GM23338 (cell line): ENCODE data around the gene GBE1. TPM values are rescaled to one million over a fixed set of nuclear protein-coding genes. Genes with fewer than 3 reads are reported as not detected.
A peak's percentile ranks its signal among the peaks of the same experiment; 100 is the strongest.

Experiments
- ATAC-seq: fragments of 200-7000 bp; cut with Tn5 transposase; 3 replicates; pipeline ENCODE4 v1.9.1; 2020
- DNase-seq: peaks from one replicate; pipeline ENCODE4 v3.0.0-alpha.2; 2015; ENCODE audit warnings: low spot score
- H2AFZ ChIP-seq: fragments of 200-600 bp; sonication (generic); 2 replicates; pipeline ENCODE4 v1.8.0; 2016; ENCODE audit warnings: antibody characterized with exemption, mild to moderate bottlenecking, moderate library complexity
- H3F3A ChIP-seq: fragments of 200-600 bp; sonication (generic); replicated peaks from 2 replicates; pipeline ENCODE4 v1.8.0; 2017; ENCODE audit warnings: antibody characterized with exemption, mixed run types, low read depth
- H3K27ac ChIP-seq: fragments of 200-600 bp; sonication (generic); 2 replicates; pipeline ENCODE4 v1.6.1; 2016; ENCODE audit warnings: low read depth
- H3K27me3 ChIP-seq: fragments of 200-600 bp; sonication (generic); 2 replicates; pipeline ENCODE4 v1.8.0; 2016; ENCODE audit warnings: mild to moderate bottlenecking, mixed run types, moderate library complexity; ENCODE audit not compliant: insufficient read depth
- H3K36me3 ChIP-seq: fragments of 200-600 bp; sonication (generic); 2 replicates; pipeline ENCODE4 v1.8.0; 2016; ENCODE audit warnings: mild to moderate bottlenecking; ENCODE audit not compliant: insufficient read depth
- H3K4me1 ChIP-seq: fragments of 200-600 bp; sonication (generic); 2 replicates; pipeline ENCODE4 v1.8.0; 2016; ENCODE audit warnings: mild to moderate bottlenecking, moderate library complexity; ENCODE audit not compliant: insufficient read depth
- H3K4me2 ChIP-seq: fragments of 200-600 bp; sonication (generic); 2 replicates; pipeline ENCODE4 v1.7.1; 2017; ENCODE audit warnings: mixed run types
- H3K4me3 ChIP-seq: fragments of 200-600 bp; sonication (generic); 2 replicates; pipeline ENCODE4 v1.6.1; 2016; ENCODE audit warnings: mixed run types
- H3K79me2 ChIP-seq: fragments of 200-600 bp; sonication (generic); replicated peaks from 2 replicates; pipeline ENCODE4 v1.8.0; 2017; ENCODE audit warnings: mild to moderate bottlenecking; ENCODE audit not compliant: insufficient read depth
- H3K9me2 ChIP-seq: fragments of 200-600 bp; sonication (generic); 2 replicates; pipeline ENCODE4 v1.8.0; 2017; ENCODE audit not compliant: insufficient read depth
- H4K20me1 ChIP-seq: fragments of 200-600 bp; sonication (generic); replicated peaks from 2 replicates; pipeline ENCODE4 v1.8.0; 2017; ENCODE audit warnings: mild to moderate bottlenecking; ENCODE audit not compliant: insufficient read depth
- H3K27ac Mint-ChIP-seq: 2 replicates; pipeline ENCODE4 v1.8.0; 2020; ENCODE audit warnings: inconsistent platforms, mild to moderate bottlenecking, moderate library complexity, mixed read lengths
- H3K27me3 Mint-ChIP-seq: 3 replicates; pipeline ENCODE4 v1.8.0; 2022; ENCODE audit warnings: low read depth, mild to moderate bottlenecking, moderate library complexity, mixed read lengths, inconsistent platforms; ENCODE audit not compliant: insufficient read depth, poor library complexity
- H3K36me3 Mint-ChIP-seq: 3 replicates; pipeline ENCODE4 v1.8.0; 2021; ENCODE audit warnings: low read depth, mild to moderate bottlenecking, inconsistent platforms, moderate library complexity, mixed read lengths
- H3K4me1 Mint-ChIP-seq: 3 replicates; pipeline ENCODE4 v1.8.0; 2020; ENCODE audit warnings: mild to moderate bottlenecking, inconsistent platforms, mixed read lengths
- H3K4me3 Mint-ChIP-seq: 3 replicates; pipeline ENCODE4 v1.8.0; 2021; ENCODE audit warnings: moderate library complexity, mild to moderate bottlenecking, inconsistent platforms, mixed read lengths
- H3K9me3 Mint-ChIP-seq: 3 replicates; pipeline ENCODE4 v1.8.0; 2020; ENCODE audit warnings: moderate library complexity, mild to moderate bottlenecking, inconsistent platforms, mixed read lengths
- CREB1 ChIP-seq: fragments of 250-450 bp; sonication (Bioruptor Pico); IDR thresholded peaks from 2 replicates; pipeline ENCODE4 v1.5.0; 2020; ENCODE audit warnings: low read depth, mild to moderate bottlenecking, moderate library complexity
- CTCF ChIP-seq, 2 experiments: fragments of 200-600 bp in 1 of 2; sonication (generic) in 1 of 2; conservative IDR thresholded peaks; 2 replicates each; pipeline versions ENCODE4 v1.5.1 to v1.6.1; 2016 to 2017; ENCODE audit warnings: antibody characterized with exemption in 2 of 2, low read depth in 2 of 2, mild to moderate bottlenecking in 2 of 2, moderate library complexity in 1 of 2
- ETS1 ChIP-seq: IDR thresholded peaks from 2 replicates; pipeline ENCODE4 v1.6.1; 2016; ENCODE audit warnings: antibody characterized with exemption
- EZH2 ChIP-seq: fragments of 200-600 bp; sonication (generic); IDR thresholded peaks from one replicate; pipeline ENCODE4 v1.8.0; 2017; ENCODE audit warnings: antibody characterized with exemption, mild to moderate bottlenecking, low read depth; ENCODE audit not compliant: unreplicated experiment
- EZH2phosphoT487 ChIP-seq: fragments of 200-600 bp; sonication (generic); IDR thresholded peaks from one replicate; pipeline ENCODE4 v1.8.1; 2018; ENCODE audit warnings: antibody characterized with exemption; ENCODE audit not compliant: unreplicated experiment
- JUNB ChIP-seq: IDR thresholded peaks from one replicate; pipeline ENCODE4 v1.6.1; 2016; ENCODE audit warnings: antibody characterized with exemption; ENCODE audit not compliant: unreplicated experiment
- NANOG ChIP-seq: IDR thresholded peaks from 2 replicates; pipeline ENCODE4 v1.6.1; 2016; ENCODE audit warnings: antibody characterized with exemption, borderline replicate concordance
- POLR2AphosphoS5 ChIP-seq: IDR thresholded peaks from 2 replicates; pipeline ENCODE4 v1.6.1; 2016; ENCODE audit warnings: antibody characterized with exemption, low read depth
- STAT1 ChIP-seq: IDR thresholded peaks from one replicate; pipeline ENCODE4 v1.6.1; 2016; ENCODE audit warnings: antibody characterized with exemption; ENCODE audit not compliant: unreplicated experiment
- ZNF114 ChIP-seq: fragments of 250-450 bp; sonication (Bioruptor Pico); IDR thresholded peaks from 2 replicates; pipeline ENCODE4 v1.5.0; 2020; ENCODE audit warnings: mild to moderate bottlenecking, moderate library complexity
- ZNF331 ChIP-seq: fragments of 250-450 bp; sonication (Bioruptor Pico); IDR thresholded peaks from 2 replicates; pipeline ENCODE4 v1.5.0; 2020; ENCODE audit warnings: low read depth, mild to moderate bottlenecking, moderate library complexity
- polyA plus RNA-seq: library from polyadenylated mRNA; unstranded; fragments of >200 nt; fragmentation: Nextera tagmentation; extraction: Ambion mirVana; gene quantifications from 2 replicates; pipeline ENCODE4 v1.2.1, GENCODE V29; 2016
- total RNA-seq: library from RNA; depleted of rRNA; stranded (reverse); fragments of >200 nt; shearing (Covaris generic); gene quantifications from 2 replicates; pipeline ENCODE4 v1.2.3, GENCODE V29; 2014
- TF ChIP-seq, protein P1 (sequence below): IDR thresholded peaks from one replicate; pipeline ENCODE4 v1.6.1; 2018; ENCODE audit warnings: antibody characterized with exemption; ENCODE audit not compliant: unreplicated experiment
- TF ChIP-seq, protein P2 (sequence below): fragments of 250-450 bp; sonication (Bioruptor Pico); IDR thresholded peaks from 2 replicates; pipeline ENCODE4 v1.5.0; 2020; ENCODE audit warnings: mild to moderate bottlenecking, moderate library complexity

The GBE1 gene
- total and polyA plus RNA-seq, 2 experiments from 2014 or later, result 6.4 to 12.2 TPM

GRCh38 chr3:81760215-81760614 is 1.2 kb downstream of the GBE1 start:
- peak overlapping the region; percentile 95 for H3K4me2 ChIP-seq
- H4K20me1 ChIP-seq, result no peaks in the 10 kb centered on the region
- H3K4me1 ChIP-seq, result peaks cover 7% of the 10 kb centered on the region
- peaks cover 2% of the 10 kb centered on the region; the same call in 1 of the 2 replicates for H3F3A ChIP-seq
- no peak for ATAC-seq
- H2AFZ ChIP-seq, result peak overlapping the region; percentile 89; the same call in 1 of the 2 replicates
- peak overlapping the region; percentile 90 for H3K4me3 Mint-ChIP-seq
- H3K9me3 Mint-ChIP-seq, result no peaks in the 10 kb centered on the region
- TF ChIP-seq, protein P1, sequence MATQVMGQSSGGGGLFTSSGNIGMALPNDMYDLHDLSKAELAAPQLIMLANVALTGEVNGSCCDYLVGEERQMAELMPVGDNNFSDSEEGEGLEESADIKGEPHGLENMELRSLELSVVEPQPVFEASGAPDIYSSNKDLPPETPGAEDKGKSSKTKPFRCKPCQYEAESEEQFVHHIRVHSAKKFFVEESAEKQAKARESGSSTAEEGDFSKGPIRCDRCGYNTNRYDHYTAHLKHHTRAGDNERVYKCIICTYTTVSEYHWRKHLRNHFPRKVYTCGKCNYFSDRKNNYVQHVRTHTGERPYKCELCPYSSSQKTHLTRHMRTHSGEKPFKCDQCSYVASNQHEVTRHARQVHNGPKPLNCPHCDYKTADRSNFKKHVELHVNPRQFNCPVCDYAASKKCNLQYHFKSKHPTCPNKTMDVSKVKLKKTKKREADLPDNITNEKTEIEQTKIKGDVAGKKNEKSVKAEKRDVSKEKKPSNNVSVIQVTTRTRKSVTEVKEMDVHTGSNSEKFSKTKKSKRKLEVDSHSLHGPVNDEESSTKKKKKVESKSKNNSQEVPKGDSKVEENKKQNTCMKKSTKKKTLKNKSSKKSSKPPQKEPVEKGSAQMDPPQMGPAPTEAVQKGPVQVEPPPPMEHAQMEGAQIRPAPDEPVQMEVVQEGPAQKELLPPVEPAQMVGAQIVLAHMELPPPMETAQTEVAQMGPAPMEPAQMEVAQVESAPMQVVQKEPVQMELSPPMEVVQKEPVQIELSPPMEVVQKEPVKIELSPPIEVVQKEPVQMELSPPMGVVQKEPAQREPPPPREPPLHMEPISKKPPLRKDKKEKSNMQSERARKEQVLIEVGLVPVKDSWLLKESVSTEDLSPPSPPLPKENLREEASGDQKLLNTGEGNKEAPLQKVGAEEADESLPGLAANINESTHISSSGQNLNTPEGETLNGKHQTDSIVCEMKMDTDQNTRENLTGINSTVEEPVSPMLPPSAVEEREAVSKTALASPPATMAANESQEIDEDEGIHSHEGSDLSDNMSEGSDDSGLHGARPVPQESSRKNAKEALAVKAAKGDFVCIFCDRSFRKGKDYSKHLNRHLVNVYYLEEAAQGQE, result no peak
- TF ChIP-seq JUNB, result no peak
- TF ChIP-seq ZNF114 (CRISPR knock-in tag), result no peak
- TF ChIP-seq ETS1, result no peak
- no peak for TF ChIP-seq CREB1 (CRISPR knock-in tag)
- TF ChIP-seq EZH2, result no peak
- TF ChIP-seq ZNF331 (CRISPR knock-in tag), result no peak
- TF ChIP-seq CTCF (conservative IDR thresholded peaks at IDR 0.05; ENCODE audit: low read depth in 2 of 2), result no peak
- TF ChIP-seq, protein P2, sequence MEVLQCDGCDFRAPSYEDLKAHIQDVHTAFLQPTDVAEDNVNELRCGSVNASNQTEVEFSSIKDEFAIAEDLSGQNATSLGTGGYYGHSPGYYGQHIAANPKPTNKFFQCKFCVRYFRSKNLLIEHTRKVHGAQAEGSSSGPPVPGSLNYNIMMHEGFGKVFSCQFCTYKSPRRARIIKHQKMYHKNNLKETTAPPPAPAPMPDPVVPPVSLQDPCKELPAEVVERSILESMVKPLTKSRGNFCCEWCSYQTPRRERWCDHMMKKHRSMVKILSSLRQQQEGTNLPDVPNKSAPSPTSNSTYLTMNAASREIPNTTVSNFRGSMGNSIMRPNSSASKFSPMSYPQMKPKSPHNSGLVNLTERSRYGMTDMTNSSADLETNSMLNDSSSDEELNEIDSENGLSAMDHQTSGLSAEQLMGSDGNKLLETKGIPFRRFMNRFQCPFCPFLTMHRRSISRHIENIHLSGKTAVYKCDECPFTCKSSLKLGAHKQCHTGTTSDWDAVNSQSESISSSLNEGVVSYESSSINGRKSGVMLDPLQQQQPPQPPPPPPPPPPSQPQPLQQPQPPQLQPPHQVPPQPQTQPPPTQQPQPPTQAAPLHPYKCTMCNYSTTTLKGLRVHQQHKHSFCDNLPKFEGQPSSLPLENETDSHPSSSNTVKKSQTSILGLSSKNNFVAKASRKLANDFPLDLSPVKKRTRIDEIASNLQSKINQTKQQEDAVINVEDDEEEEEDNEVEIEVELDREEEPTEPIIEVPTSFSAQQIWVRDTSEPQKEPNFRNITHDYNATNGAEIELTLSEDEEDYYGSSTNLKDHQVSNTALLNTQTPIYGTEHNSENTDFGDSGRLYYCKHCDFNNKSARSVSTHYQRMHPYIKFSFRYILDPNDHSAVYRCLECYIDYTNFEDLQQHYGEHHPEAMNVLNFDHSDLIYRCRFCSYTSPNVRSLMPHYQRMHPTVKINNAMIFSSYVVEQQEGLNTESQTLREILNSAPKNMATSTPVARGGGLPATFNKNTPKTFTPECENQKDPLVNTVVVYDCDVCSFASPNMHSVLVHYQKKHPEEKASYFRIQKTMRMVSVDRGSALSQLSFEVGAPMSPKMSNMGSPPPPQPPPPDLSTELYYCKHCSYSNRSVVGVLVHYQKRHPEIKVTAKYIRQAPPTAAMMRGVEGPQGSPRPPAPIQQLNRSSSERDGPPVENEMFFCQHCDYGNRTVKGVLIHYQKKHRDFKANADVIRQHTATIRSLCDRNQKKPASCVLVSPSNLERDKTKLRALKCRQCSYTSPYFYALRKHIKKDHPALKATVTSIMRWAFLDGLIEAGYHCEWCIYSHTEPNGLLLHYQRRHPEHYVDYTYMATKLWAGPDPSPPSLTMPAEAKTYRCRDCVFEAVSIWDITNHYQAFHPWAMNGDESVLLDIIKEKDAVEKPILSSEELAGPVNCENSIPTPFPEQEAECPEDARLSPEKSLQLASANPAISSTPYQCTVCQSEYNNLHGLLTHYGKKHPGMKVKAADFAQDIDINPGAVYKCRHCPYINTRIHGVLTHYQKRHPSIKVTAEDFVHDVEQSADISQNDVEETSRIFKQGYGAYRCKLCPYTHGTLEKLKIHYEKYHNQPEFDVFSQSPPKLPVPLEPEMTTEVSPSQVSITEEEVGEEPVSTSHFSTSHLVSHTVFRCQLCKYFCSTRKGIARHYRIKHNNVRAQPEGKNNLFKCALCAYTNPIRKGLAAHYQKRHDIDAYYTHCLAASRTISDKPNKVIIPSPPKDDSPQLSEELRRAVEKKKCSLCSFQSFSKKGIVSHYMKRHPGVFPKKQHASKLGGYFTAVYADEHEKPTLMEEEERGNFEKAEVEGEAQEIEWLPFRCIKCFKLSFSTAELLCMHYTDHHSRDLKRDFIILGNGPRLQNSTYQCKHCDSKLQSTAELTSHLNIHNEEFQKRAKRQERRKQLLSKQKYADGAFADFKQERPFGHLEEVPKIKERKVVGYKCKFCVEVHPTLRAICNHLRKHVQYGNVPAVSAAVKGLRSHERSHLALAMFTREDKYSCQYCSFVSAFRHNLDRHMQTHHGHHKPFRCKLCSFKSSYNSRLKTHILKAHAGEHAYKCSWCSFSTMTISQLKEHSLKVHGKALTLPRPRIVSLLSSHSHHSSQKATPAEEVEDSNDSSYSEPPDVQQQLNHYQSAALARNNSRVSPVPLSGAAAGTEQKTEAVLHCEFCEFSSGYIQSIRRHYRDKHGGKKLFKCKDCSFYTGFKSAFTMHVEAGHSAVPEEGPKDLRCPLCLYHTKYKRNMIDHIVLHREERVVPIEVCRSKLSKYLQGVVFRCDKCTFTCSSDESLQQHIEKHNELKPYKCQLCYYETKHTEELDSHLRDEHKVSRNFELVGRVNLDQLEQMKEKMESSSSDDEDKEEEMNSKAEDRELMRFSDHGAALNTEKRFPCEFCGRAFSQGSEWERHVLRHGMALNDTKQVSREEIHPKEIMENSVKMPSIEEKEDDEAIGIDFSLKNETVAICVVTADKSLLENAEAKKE (CRISPR knock-in tag), result no peak
- no peak for TF ChIP-seq EZH2phosphoT487
- no peak for TF ChIP-seq STAT1
- TF ChIP-seq NANOG, result no peak
- TF ChIP-seq POLR2AphosphoS5, result no peak
- peak overlapping the region; percentile 92 for H3K4me3 ChIP-seq
- H3K79me2 ChIP-seq, result peaks cover 13% of the 10 kb centered on the region
- H3K36me3 Mint-ChIP-seq, result peaks cover 9% of the 10 kb centered on the region; the same call in 2 of the 3 replicates
- H3K27me3 ChIP-seq, result no peaks in the 10 kb centered on the region
- 0 out of 2 replicates have a peak, but pooled peaks cover 4% of the 10 kb centered on the region for H3K9me2 ChIP-seq
- H3K27ac ChIP-seq, result no peak overlapping the region
- H3K27ac Mint-ChIP-seq, result no peak overlapping the region
- peaks cover 5% of the 10 kb centered on the region for H3K27me3 Mint-ChIP-seq
- no peaks in the 10 kb centered on the region for H3K36me3 ChIP-seq
- H3K4me1 Mint-ChIP-seq, result peaks cover 19% of the 10 kb centered on the region
- no peak for DNase-seq
